Stimulated activated naive B cell treated with anti-CD40 and anti-IgM and Interleukin-4, amounts not matched to agents 10 μg/mL and 1 μg/mL and 100 μg/mL, for 72 hours (primary cell): ENCODE measurements around the gene ALDH18A1.
A peak's percentile ranks its signal among the peaks of the same experiment; 100 is the strongest.
"Not testable (repeated sequence)": the region's sequence is repeated elsewhere in the genome, so short reads cannot be mapped to it uniquely, and the experiment has no call there.

Experiments
- ATAC-seq, 2 donors: fragments of 150-1000 bp; cut with Tn5 transposase; replicated peaks; 2 replicates each; pipeline ENCODE4 v1.10.0; 2021; ENCODE audit warnings: moderate library complexity in 1 of 2
- DNase-seq: peaks from one replicate; pipeline ENCODE4 v3.0.0; 2021
- H3K27ac Mint-ChIP-seq: one replicate; pipeline ENCODE4 v1.8.0; 2022; ENCODE audit warnings: mild to moderate bottlenecking, mixed read lengths
- H3K27me3 Mint-ChIP-seq, 2 donors: one replicate each; pipeline ENCODE4 v1.8.0; 2022; ENCODE audit warnings: mixed read lengths in 2 of 2
- H3K36me3 Mint-ChIP-seq, 2 donors: one replicate each; pipeline ENCODE4 v1.8.0; 2022; ENCODE audit warnings: mixed read lengths in 2 of 2, mild to moderate bottlenecking in 1 of 2
- H3K4me1 Mint-ChIP-seq, 2 donors: one replicate each; pipeline ENCODE4 v1.8.0; 2022; ENCODE audit warnings: mixed read lengths in 2 of 2, mild to moderate bottlenecking in 1 of 2
- H3K4me3 Mint-ChIP-seq, 2 donors: one replicate each; pipeline ENCODE4 v1.8.0; 2022; ENCODE audit warnings: mild to moderate bottlenecking in 2 of 2, mixed read lengths in 2 of 2, moderate library complexity in 1 of 2
- H3K9me3 Mint-ChIP-seq, 2 donors: one replicate each; pipeline ENCODE4 v1.8.0; 2022; ENCODE audit warnings: mixed read lengths in 2 of 2, mild to moderate bottlenecking in 1 of 2

The ALDH18A1 gene

GRCh38 chr10:95635319-95635733 lies 21.2 kb downstream of the ALDH18A1 start:
- no peak overlapping the region for H3K4me3 Mint-ChIP-seq
- no peak for DNase-seq
- ATAC-seq = no peak

GRCh38 chr10:95628786-95629185 lies 27.7 kb downstream of the ALDH18A1 start:
- DNase-seq (no peak), ATAC-seq (no peak)
- H3K4me3 Mint-ChIP-seq = no peak overlapping the region
- H3K27me3 Mint-ChIP-seq = no peaks in the 10 kb centered on the region
- H3K9me3 Mint-ChIP-seq = no peaks in the 10 kb centered on the region
- no peaks in the 10 kb centered on the region for H3K4me1 Mint-ChIP-seq
- H3K36me3 Mint-ChIP-seq = peaks cover 51 to 65% of the 10 kb centered on the region in 2 donors
- H3K27ac Mint-ChIP-seq = no peak overlapping the region

More at GRCh38 chr10:95635319-95635733, 21.2 kb downstream of the ALDH18A1 start:
- peaks cover 50 to 60% of the 10 kb centered on the region in 2 donors for H3K36me3 Mint-ChIP-seq
- H3K27ac Mint-ChIP-seq = no peak overlapping the region
- H3K27me3 Mint-ChIP-seq = no peaks in the 10 kb centered on the region
- no peaks in the 10 kb centered on the region for H3K4me1 Mint-ChIP-seq
- no peaks in the 10 kb centered on the region for H3K9me3 Mint-ChIP-seq

GRCh38 chr10:95626500-95626899 lies 30.0 kb downstream of the ALDH18A1 start:
- Mint-ChIP-seq H3K4me1 (no peaks in the 10 kb centered on the region), H3K27me3 (no peaks in the 10 kb centered on the region), H3K27ac (no peak overlapping the region), H3K9me3 (no peaks in the 10 kb centered on the region), H3K36me3 (peaks cover 40 to 45% of the 10 kb centered on the region in 2 donors), H3K4me3 (no peak overlapping the region)
- DNase-seq (no peak), ATAC-seq (no peak)

GRCh38 chr10:95620415-95620814 lies 36.1 kb downstream of the ALDH18A1 start:
- peaks cover 46 to 60% of the 10 kb centered on the region in 2 donors for H3K36me3 Mint-ChIP-seq
- not testable (repeated sequence) for H3K9me3 Mint-ChIP-seq, DNase-seq, ATAC-seq, H3K27ac Mint-ChIP-seq, H3K4me3 Mint-ChIP-seq, H3K27me3 Mint-ChIP-seq, H3K4me1 Mint-ChIP-seq

- H3K27me3 Mint-ChIP-seq = no peaks in the 10 kb centered on the region
- no peaks in the 10 kb centered on the region for H3K4me1 Mint-ChIP-seq
- H3K36me3 Mint-ChIP-seq = peaks cover 52 to 74% of the 10 kb centered on the region in 2 donors
- DNase-seq (no peak), ATAC-seq (no peak)
- no peak overlapping the region for H3K27ac Mint-ChIP-seq
- no peaks in the 10 kb centered on the region for H3K9me3 Mint-ChIP-seq
- H3K4me3 Mint-ChIP-seq = no peak overlapping the region
These were observed 38.4 kb downstream of the ALDH18A1 start for GRCh38 chr10:95618101-95618500.

GRCh38 chr10:95616446-95616845 lies 40.1 kb downstream of the ALDH18A1 start:
- ATAC-seq (no peak), DNase-seq (no peak)
- no peaks in the 10 kb centered on the region for H3K27me3 Mint-ChIP-seq
- no peak overlapping the region for H3K4me3 Mint-ChIP-seq
- H3K36me3 Mint-ChIP-seq = peaks cover 61 to 83% of the 10 kb centered on the region in 2 donors
- no peak overlapping the region for H3K27ac Mint-ChIP-seq
- no peaks in the 10 kb centered on the region for H3K4me1 Mint-ChIP-seq
- H3K9me3 Mint-ChIP-seq = no peaks in the 10 kb centered on the region

- Mint-ChIP-seq H3K4me1 (no peaks in the 10 kb centered on the region), H3K4me3 (no peak overlapping the region), H3K27me3 (no peaks in the 10 kb centered on the region), H3K27ac (no peak overlapping the region), H3K9me3 (no peaks in the 10 kb centered on the region), H3K36me3 (peaks cover 58 to 87% of the 10 kb centered on the region in 2 donors)
- no peak for DNase-seq
- ATAC-seq = no peak
These were observed 43.2 kb downstream of the ALDH18A1 start for GRCh38 chr10:95613330-95613729.

GRCh38 chr10:95610727-95611126 lies 45.8 kb downstream of the ALDH18A1 start:
- Mint-ChIP-seq H3K4me3 (no peak overlapping the region), H3K4me1 (no peaks in the 10 kb centered on the region), H3K27ac (no peak overlapping the region), H3K27me3 (no peaks in the 10 kb centered on the region), H3K36me3 (peaks cover 61 to 76% of the 10 kb centered on the region in 2 donors), H3K9me3 (no peaks in the 10 kb centered on the region)
- DNase-seq (no peak), ATAC-seq (no peak)

GRCh38 chr10:95606922-95607321 lies 49.6 kb downstream of the ALDH18A1 start:
- no peak for ATAC-seq
- H3K27ac Mint-ChIP-seq = no peak overlapping the region

GRCh38 chr10:95605163-95605562 lies 51.3 kb downstream of the ALDH18A1 start:
- peaks cover 36 to 38% of the 10 kb centered on the region in 2 donors for H3K36me3 Mint-ChIP-seq
- ATAC-seq = no peak
- H3K4me3 Mint-ChIP-seq = no peak overlapping the region
- no peaks in the 10 kb centered on the region for H3K9me3 Mint-ChIP-seq
- DNase-seq = no peak
- peaks cover 0 to 2% of the 10 kb centered on the region in 2 donors for H3K4me1 Mint-ChIP-seq
- no peaks in the 10 kb centered on the region for H3K27me3 Mint-ChIP-seq
- H3K27ac Mint-ChIP-seq = no peak overlapping the region

More at GRCh38 chr10:95606922-95607321, 49.6 kb downstream of the ALDH18A1 start:
- Mint-ChIP-seq H3K4me3 (no peak overlapping the region), H3K36me3 (peaks cover 41 to 52% of the 10 kb centered on the region in 2 donors), H3K27me3 (no peaks in the 10 kb centered on the region), H3K9me3 (no peaks in the 10 kb centered on the region), H3K4me1 (no peaks in the 10 kb centered on the region)
- no peak for DNase-seq

- Mint-ChIP-seq H3K4me1 (peaks cover 0 to 2% of the 10 kb centered on the region in 2 donors), H3K27ac (no peak overlapping the region), H3K4me3 (no peak overlapping the region), H3K9me3 (no peaks in the 10 kb centered on the region), H3K36me3 (peaks cover 32 to 34% of the 10 kb centered on the region in 2 donors), H3K27me3 (no peaks in the 10 kb centered on the region)
- no peak for DNase-seq
- no peak for ATAC-seq
These were observed 51.9 kb downstream of the ALDH18A1 start for GRCh38 chr10:95604630-95605029.

GRCh38 chr10:95602382-95602781 lies 54.1 kb downstream of the ALDH18A1 start:
- H3K36me3 Mint-ChIP-seq = peaks cover 17% of the 10 kb centered on the region in 2 donors
- H3K9me3 Mint-ChIP-seq = no peaks in the 10 kb centered on the region
- no peak overlapping the region for H3K27ac Mint-ChIP-seq
- H3K27me3 Mint-ChIP-seq = peaks cover 0 to 2% of the 10 kb centered on the region in 2 donors
- peaks cover 0 to 2% of the 10 kb centered on the region in 2 donors for H3K4me1 Mint-ChIP-seq
- DNase-seq (no peak), ATAC-seq (no peak)
- no peak overlapping the region for H3K4me3 Mint-ChIP-seq

- Mint-ChIP-seq H3K36me3 (peaks cover 8 to 10% of the 10 kb centered on the region in 2 donors), H3K4me1 (peaks cover 0 to 2% of the 10 kb centered on the region in 2 donors), H3K4me3 (no peak overlapping the region), H3K27me3 (peaks cover 7 to 14% of the 10 kb centered on the region in 2 donors), H3K27ac (no peak overlapping the region), H3K9me3 (peaks cover 0 to 1% of the 10 kb centered on the region in 2 donors)
- ATAC-seq = peak; percentile 59 to 75
- DNase-seq = peak; percentile 4
These were observed 55.3 kb downstream of the ALDH18A1 start for GRCh38 chr10:95601116-95601719.

GRCh38 chr10:95600158-95600557 lies 56.4 kb downstream of the ALDH18A1 start:
- H3K4me1 Mint-ChIP-seq = peaks cover 0 to 2% of the 10 kb centered on the region in 2 donors
- no peak overlapping the region for H3K4me3 Mint-ChIP-seq
- DNase-seq (no peak), ATAC-seq (no peak)
- no peak overlapping the region for H3K27ac Mint-ChIP-seq
- H3K27me3 Mint-ChIP-seq = peaks cover 8 to 16% of the 10 kb centered on the region in 2 donors
- peaks cover 0 to 1% of the 10 kb centered on the region in 2 donors for H3K9me3 Mint-ChIP-seq
- H3K36me3 Mint-ChIP-seq = peaks cover 1 to 3% of the 10 kb centered on the region in 2 donors

GRCh38 chr10:95597788-95598187 lies 58.7 kb downstream of the ALDH18A1 start:
- Mint-ChIP-seq H3K27ac (peak overlapping the region; percentile 20), H3K9me3 (peaks cover 0 to 1% of the 10 kb centered on the region in 2 donors), H3K27me3 (peaks cover 8 to 16% of the 10 kb centered on the region in 2 donors), H3K4me3 (no peak overlapping the region), H3K36me3 (peaks cover 0 to 1% of the 10 kb centered on the region in 2 donors), H3K4me1 (peaks cover 0 to 2% of the 10 kb centered on the region in 2 donors)
- DNase-seq (no peak), ATAC-seq (no peak)
